Smooth muscle cell (in vitro differentiated cells): Measurements from ENCODE around the gene LEMD2. TPM values are rescaled to one million over a fixed set of nuclear protein-coding genes. Genes with fewer than 3 reads are reported as not detected.

ENCODE experiments used
- DNase-seq: peaks from one replicate; lab custom pipeline; 2025; ENCODE audit not compliant: unreplicated experiment; lab: John Stamatoyannopoulos, UW
- H2AFZ ChIP-seq: fragments of 200-600 bp; sonication (generic); 2 replicates; pipeline ENCODE4 v1.6.0; 2016; ENCODE audit warnings: antibody characterized with exemption, low read depth, mild to moderate bottlenecking
- H3F3A ChIP-seq: fragments of 200-600 bp; sonication (generic); 2 replicates; pipeline ENCODE4 v1.6.0; 2017; ENCODE audit warnings: antibody characterized with exemption, low read depth
- H3K27ac ChIP-seq: fragments of 200-600 bp; sonication (generic); 2 replicates; pipeline ENCODE4 v1.5.1; 2016; ENCODE audit warnings: low read depth, mild to moderate bottlenecking
- H3K27me3 ChIP-seq: fragments of 200-600 bp; sonication (generic); 2 replicates; pipeline ENCODE4 v1.6.1; 2016; ENCODE audit warnings: low read depth, mild to moderate bottlenecking
- H3K36me3 ChIP-seq: fragments of 200-600 bp; sonication (generic); 2 replicates; pipeline ENCODE4 v1.5.1; 2016; ENCODE audit warnings: low read depth
- H3K4me1 ChIP-seq: fragments of 200-600 bp; sonication (generic); 2 replicates; pipeline ENCODE4 v1.5.1; 2016; ENCODE audit warnings: low read depth
- H3K4me2 ChIP-seq: fragments of 200-600 bp; sonication (generic); 2 replicates; pipeline ENCODE4 v1.6.0; 2016; ENCODE audit warnings: mild to moderate bottlenecking
- H3K4me3 ChIP-seq: fragments of 200-600 bp; sonication (generic); 2 replicates; pipeline ENCODE4 v1.5.1; 2016; ENCODE audit warnings: mild to moderate bottlenecking
- H3K79me2 ChIP-seq: fragments of 200-600 bp; sonication (generic); 2 replicates; pipeline ENCODE4 v1.6.0; 2016; ENCODE audit warnings: low read depth, mild to moderate bottlenecking
- H3K9ac ChIP-seq: fragments of 200-600 bp; sonication (generic); 2 replicates; pipeline ENCODE4 v1.6.0; 2016; ENCODE audit warnings: low read depth
- H3K9me3 ChIP-seq: fragments of 200-600 bp; sonication (generic); replicated peaks from 2 replicates; pipeline ENCODE4 v1.5.1; 2016; ENCODE audit warnings: low read depth
- H4K20me1 ChIP-seq: fragments of 200-600 bp; sonication (generic); 2 replicates; pipeline ENCODE4 v1.6.0; 2016; ENCODE audit warnings: low read depth
- CTCF ChIP-seq: fragments of 200-600 bp; sonication (generic); IDR thresholded peaks from 2 replicates; pipeline ENCODE4 v1.5.1; 2017; ENCODE audit warnings: borderline replicate concordance, mild to moderate bottlenecking, antibody characterized with exemption; ENCODE audit not compliant: insufficient read depth, poor library complexity, severe bottlenecking
- WGBS: methylation state at CpG from one replicate; pipeline ENCODE4 v1.1.7; 2016; ENCODE audit warnings: low lambda C conversion rate; 5-methylcytosine and 5-hydroxymethylcytosine counted together
- polyA plus RNA-seq: library from polyadenylated mRNA; unstranded; fragments of >200 nt; fragmentation: Nextera tagmentation; extraction: Ambion mirVana; gene quantifications from 2 replicates; pipeline ENCODE4 v1.2.1, GENCODE V29; 2016
- total RNA-seq: library from RNA; depleted of rRNA; stranded (reverse); fragments of >200 nt; gene quantifications from 2 replicates; pipeline ENCODE4 v1.2.3, GENCODE V29; 2014

The LEMD2 gene
- total and polyA plus RNA-seq, 2 experiments from 2014 or later = 48.8 to 87.3 TPM

DNA sequence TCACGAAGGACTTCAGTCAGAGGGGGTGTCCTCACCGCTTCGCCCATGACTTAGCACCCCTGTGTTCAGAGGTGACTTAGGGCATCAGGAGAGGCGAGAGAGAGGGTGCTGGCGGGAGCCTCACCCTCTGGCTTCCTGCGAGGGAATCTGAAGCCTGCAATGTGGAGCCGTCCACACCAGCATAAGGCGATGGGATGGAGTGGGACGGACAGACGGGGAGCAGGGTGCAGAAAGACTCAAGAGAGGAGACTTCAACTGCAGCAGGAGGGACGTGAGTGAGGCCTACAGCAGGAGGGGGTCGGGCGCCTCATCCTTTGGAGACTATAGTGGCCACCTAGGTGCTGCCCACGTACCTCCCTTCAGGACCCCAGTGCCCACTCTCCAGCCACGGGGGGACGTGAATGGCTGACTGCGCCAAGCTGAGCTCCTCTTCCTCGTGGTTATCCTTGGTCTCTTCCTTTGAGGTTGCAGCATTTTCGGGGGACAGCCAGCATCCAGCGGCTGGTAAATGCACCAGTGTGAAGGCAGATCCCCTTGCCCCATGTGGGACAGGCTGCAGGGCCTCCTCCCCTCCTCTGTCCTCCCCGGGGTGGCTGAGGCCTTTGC is 41.8 kb upstream of the LEMD2 start:
- Histone ChIP-seq H3F3A (no peaks in the 10 kb centered on the region), H3K27ac (no peak overlapping the region), H3K79me2 (no peaks in the 10 kb centered on the region), H4K20me1 (no peaks in the 10 kb centered on the region), H3K36me3 (no peaks in the 10 kb centered on the region), H3K4me1 (peaks cover 6% of the 10 kb centered on the region), H3K4me2 (no peak overlapping the region), H3K27me3 (peaks cover 4% of the 10 kb centered on the region), H3K9me3 (no peaks in the 10 kb centered on the region), H3K4me3 (no peak overlapping the region), H2AFZ (no peak overlapping the region), H3K9ac (no peak overlapping the region)
- DNase-seq = no peak
- 86% methylated on average over 21 of the region's 21 CpGs for WGBS
- TF ChIP-seq CTCF = no peak

- H3K4me1 ChIP-seq = peaks cover 6% of the 10 kb centered on the region
- no peaks in the 10 kb centered on the region for H3K36me3 ChIP-seq
- no peak overlapping the region for H3K4me3 ChIP-seq
- H3K4me2 ChIP-seq = no peak overlapping the region
- no peak for TF ChIP-seq CTCF
- no peak for DNase-seq
- no peaks in the 10 kb centered on the region for H3K9me3 ChIP-seq
- no peaks in the 10 kb centered on the region for H4K20me1 ChIP-seq
- no peak overlapping the region for H3K9ac ChIP-seq
- H3K79me2 ChIP-seq = no peaks in the 10 kb centered on the region
- WGBS = 56% methylated on average over 15 of the region's 15 CpGs
- H3K27ac ChIP-seq = no peak overlapping the region
- no peaks in the 10 kb centered on the region for H3F3A ChIP-seq
- no peak overlapping the region for H2AFZ ChIP-seq
- peaks cover 4% of the 10 kb centered on the region for H3K27me3 ChIP-seq
Observed at GRCh38 chr6:33828764-33829731, 40.1 kb upstream of the LEMD2 start.

- no peak for DNase-seq
- Histone ChIP-seq H3K9ac (no peak overlapping the region), H3K36me3 (no peaks in the 10 kb centered on the region), H3K4me2 (no peak overlapping the region), H3K27me3 (peaks cover 4% of the 10 kb centered on the region), H3F3A (no peaks in the 10 kb centered on the region), H3K4me1 (peaks cover 8% of the 10 kb centered on the region), H2AFZ (no peak overlapping the region), H3K79me2 (no peaks in the 10 kb centered on the region), H3K4me3 (no peak overlapping the region), H3K9me3 (no peaks in the 10 kb centered on the region), H4K20me1 (no peaks in the 10 kb centered on the region), H3K27ac (no peak overlapping the region)
- TF ChIP-seq CTCF = no peak
- 56% methylated on average over 4 of the region's 4 CpGs for whole genome bisulfite sequencing
Observed at GRCh38 chr6:33828452-33828763, 39.5 kb upstream of the LEMD2 start.
